Placental pericyte (primary cell): Measurements from ENCODE around the gene FRG2. TPM values are rescaled to one million over a fixed set of nuclear protein-coding genes. Genes with fewer than 3 reads are reported as not detected.

ENCODE experiments used
- small RNA-seq: library from RNA; depleted of rRNA; stranded (forward); fragments of <200 nt; gene quantifications from one replicate; pipeline ENCODE3, GENCODE V24; 2012; ENCODE audit warnings: low replicate concordance
- total RNA-seq: library from RNA; depleted of rRNA; stranded (reverse); fragments of >200 nt; gene quantifications from 2 replicates; pipeline ENCODE4 v1.2.3, GENCODE V29; 2012

FRG2 gene
- not detected in 2 replicates for total RNA-seq

DNA sequence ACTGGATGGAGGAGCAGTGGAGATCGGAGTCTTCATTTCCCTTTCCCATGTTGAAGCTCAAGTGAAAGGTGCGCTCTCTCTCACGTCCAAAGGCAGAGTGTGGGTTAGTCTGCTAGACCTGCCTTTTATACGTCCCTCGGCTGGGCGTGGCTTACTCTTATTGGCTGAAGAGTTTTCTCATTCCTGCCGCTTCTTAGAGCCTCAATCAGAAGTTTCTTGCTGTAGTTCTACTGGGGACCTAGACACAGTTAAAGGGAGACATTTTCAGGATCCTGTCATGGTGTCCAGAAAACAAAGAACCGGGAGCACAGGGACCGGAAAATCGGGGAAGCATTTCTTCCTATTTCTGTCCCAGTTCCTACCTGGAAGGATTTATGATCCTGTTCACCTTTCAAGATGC, at the start of gene FRG2:
FRG2 (minus strand) TSS at position 101 of the 400 bp plus-strand sequence; CDS start at position 49, 52 bp downstream.

DNA sequence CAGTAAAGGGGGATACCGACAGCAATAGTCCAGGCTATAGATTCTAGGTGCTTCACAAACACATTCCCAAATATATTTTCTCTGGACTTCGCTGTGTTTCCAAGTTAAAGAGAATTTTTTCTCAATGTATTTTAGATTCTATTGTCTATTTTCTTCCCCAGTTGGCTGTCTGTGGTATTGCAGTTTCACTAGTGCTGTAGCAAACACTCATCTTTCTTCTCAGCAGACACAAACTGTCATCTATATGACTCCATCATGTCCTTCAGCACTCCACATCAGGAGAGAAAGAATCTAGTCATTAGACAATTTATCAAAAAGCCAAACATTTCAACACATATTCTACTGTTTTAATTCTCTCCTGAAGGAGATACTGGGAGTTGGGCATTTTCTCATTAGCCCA, 37.3 kb upstream of the FRG2 start, which contains the start of gene DBET:
DBET (plus strand) TSS at position 161 of the 400 bp plus-strand sequence.

Small RNAs within 50 kb of the gene (small RNA-seq; reads per million reads assigned to genes)
- gene RNA5SP174 (0.29 reads per million), gene RNA5SP175 (3.4 reads per million, percentile 81 among the genes with 10 or more reads in this experiment)

Other genes starting within 250 kb of the FRG2 start
- gene FRG1, start 86.4 kb downstream of the FRG2 start, total RNA-seq, result 26.6 and 33.7 TPM in 2 replicates
- not detected in 2 replicates for gene DBET, start 37.2 kb upstream of the FRG2 start, total RNA-seq
- gene DUX4, start 146.5 kb upstream of the FRG2 start, total RNA-seq, result not detected in 2 replicates